Loucy (cell line): ENCODE data around the gene CCDC142.

Experiments
- CTCF ChIP-seq: fragments of 200-600 bp; sonication (generic); conservative IDR thresholded peaks from 2 replicates; pipeline ENCODE4 v1.5.1; 2014; ENCODE audit warnings: mild to moderate bottlenecking, antibody characterized with exemption, low read length
- EZH2phosphoT487 ChIP-seq: fragments of 200-600 bp; IDR thresholded peaks from 2 replicates; pipeline ENCODE4 v1.6.1; 2018; ENCODE audit warnings: antibody characterized with exemption, mild to moderate bottlenecking, moderate library complexity, borderline replicate concordance

DNA sequence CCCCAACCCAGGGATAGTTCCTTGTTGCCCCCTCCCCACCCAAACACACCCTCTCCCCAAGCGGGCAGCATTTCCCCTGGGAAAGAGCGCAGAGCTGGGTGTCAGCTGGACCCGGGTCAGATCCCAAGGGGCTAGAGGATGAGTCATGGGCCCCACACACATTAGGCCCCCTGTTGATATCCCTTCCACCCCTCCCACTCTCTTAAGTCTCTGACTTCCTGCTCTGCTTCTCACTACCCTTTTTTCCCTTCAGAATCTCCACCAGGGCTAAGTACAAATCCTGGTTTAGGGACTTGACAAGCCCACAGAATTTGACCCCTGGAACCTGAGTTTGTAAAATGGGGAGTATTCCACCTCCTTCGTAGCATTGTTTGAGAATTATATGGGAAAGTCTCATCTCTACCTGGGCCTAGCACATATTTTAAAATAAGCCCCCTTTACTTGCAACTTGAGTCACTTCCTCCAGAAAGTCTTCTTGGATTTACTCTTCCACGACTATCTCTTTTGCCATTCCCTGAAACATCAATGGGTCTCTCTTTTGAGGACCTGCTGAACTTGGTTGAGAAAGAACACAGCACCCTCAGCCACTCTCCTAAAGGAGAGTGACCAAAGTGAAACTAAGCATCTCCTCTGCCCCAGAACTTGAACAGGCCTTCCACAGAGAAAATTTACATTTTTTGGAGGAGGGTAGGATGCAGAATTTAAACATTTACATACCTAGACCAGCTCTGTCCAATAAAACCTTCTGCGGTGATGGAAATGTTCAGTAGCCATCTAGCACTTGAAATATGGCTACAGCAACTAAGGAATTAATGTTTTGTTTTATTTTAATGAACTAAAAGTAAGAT lies 45.7 kb downstream of the CCDC142 start:
- TF ChIP-seq CTCF (no peak), EZH2phosphoT487 (no peak)
